HG02571 (cell line): Measurements from ENCODE around the gene STK11IP.

Source experiments
- ATAC-seq: cut with Tn5 transposase; IDR thresholded peaks from one replicate; pipeline ENCODE4 v1.9.1; 2021; ENCODE audit warnings: mild to moderate bottlenecking, moderate library complexity; ENCODE audit not compliant: unreplicated experiment

The STK11IP gene

DNA sequence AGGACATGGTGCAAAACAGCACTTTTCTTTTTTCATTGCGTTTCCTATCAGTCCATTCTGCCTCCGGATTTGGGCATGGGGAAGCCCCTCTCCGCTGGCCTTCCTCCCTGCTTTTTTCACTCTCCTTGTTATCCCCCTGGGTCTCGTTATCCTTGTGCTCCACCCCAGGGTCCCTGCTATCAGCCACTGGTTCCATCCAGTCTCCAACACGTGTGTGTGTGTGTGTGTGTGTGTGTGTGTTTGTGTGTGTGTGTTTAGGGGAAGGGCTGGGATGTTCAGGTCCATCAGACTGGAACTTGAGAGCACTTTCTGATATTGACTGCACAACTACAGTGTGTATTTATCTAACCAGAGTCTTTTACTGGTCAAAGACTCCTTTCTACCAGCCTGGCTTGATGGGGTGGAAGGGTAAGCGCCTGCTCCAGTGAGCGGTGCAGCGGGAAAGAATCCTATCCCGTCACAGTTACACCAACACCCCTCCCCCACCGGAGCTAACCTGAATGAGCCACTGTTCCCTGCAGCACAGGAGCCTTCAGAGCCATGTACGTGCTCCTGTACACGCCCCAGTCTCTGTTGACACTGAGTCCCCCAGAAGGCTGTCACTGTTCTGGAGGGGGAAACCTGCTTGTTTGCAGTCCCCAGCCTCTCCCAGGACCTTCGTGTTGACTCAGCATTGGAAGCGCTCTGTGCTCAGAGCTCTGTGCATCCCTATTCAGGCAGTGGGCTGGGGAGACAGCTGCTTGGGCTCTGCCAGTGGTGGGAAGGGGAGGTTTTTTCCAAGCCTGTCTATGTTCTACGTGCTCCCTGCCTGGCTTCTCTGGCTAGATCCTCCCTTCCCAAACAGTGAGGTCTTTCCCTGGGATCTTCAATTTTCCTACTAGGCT, 20.9 kb upstream of the STK11IP start:
- ATAC-seq, result no peak

- no peak for ATAC-seq
Observed at GRCh38 chr2:219578811-219579613, 18.6 kb upstream of the STK11IP start.

DNA sequence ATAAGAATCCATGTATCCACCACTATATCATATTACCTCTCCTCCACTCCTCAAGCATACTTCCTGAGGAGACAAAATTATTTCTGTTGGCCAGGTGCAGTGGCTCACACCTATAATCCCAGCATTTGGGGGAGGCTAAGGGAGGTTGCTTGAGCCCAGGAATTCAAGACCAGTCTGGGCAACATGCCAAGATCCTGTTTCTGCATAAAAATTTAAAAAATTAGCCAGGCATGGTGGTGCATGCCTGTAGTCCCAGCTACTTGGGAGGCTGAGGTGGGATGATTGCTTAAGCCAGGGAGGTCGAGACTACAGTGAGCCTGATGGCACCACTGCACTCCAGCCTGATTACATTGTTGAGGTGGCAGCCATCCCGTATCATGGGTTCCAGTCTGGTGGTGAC, 16.3 kb upstream of the STK11IP start:
- ATAC-seq, result no peak

GRCh38 chr2:219591091-219591490, 6.6 kb upstream of the STK11IP start:
- ATAC-seq, result no peak

DNA sequence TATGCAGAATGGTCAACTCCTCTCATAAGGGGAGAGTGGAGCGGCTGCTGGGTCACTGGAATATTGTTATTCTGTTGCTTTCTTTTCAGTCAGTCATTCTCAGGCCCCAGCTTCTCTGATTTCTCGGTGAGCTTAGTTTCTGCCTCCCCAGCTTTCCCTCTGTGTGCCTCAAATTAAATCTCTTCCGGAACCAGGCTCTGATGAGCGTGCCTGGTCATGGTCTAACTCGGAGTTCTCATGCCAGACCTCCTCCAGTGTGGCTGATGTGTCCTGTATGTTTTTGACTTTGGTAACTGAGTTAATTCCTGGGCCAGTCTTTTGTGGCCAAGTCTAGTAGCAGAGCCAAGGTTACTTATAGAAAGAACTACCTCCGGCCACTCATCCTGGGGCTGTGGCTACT, 4.9 kb upstream of the STK11IP start:
- ATAC-seq, result no peak

DNA sequence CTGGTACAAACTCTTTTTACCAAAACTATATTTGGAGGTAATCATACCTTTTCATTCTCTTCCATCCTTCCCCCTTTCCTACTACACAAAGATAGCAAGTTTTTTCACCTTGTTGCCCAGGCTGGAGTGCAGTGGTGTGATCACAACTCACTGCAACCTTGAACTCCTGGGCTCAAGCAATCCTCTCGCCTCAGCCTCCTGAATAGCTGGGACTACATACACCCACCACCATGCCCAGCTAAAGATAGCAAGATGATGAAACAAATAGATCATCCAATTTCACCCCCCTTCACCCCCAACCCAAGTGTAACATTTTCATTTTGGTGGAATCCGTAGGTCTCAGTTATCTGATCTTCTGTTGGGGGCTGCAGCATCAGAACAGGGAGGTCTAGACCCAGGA, 4.5 kb upstream of the STK11IP start:
- ATAC-seq, result no peak

GRCh38 chr2:219595256-219595655, 2.4 kb upstream of the STK11IP start:
- ATAC-seq, result no peak

- peak; percentile 0 for ATAC-seq
Observed at GRCh38 chr2:219596954-219597551, 604 bp upstream of the STK11IP start.

DNA sequence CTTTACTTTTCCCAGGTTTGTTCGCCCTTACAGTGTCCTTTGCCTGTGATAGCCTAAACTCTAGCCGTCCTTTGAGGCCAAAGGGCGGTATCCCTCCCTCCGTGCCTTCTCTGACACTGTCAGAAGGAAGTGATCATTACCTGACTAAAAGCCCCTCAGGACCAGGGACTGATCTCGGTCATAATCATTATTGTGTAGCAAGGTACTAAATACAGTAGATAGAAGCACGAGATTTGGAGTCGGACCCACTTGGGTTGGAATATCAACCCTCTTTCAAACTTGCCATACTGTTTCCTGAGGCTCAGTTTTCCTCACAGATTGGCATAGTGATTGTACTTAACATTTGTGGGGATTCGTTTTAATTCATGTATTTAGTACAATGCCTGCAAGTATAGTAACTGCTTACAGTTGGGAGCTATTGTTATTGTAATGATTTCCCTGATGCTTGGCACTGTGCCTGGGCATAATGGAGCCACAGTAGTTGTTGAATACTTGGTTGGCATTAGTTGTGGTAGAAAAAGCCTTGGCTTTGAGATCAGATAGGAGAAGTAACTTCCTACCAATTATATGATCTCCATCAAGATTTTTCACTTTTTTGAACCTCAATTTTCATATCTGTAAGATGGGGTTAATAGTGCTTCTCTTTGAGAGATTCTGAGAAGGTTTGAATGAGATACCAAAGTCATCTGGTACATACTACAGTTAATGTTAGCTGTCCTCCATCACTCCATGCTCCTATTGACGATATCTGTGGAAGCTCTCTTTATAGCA, 836 bp downstream of the STK11IP start:
- ATAC-seq, result no peak

DNA sequence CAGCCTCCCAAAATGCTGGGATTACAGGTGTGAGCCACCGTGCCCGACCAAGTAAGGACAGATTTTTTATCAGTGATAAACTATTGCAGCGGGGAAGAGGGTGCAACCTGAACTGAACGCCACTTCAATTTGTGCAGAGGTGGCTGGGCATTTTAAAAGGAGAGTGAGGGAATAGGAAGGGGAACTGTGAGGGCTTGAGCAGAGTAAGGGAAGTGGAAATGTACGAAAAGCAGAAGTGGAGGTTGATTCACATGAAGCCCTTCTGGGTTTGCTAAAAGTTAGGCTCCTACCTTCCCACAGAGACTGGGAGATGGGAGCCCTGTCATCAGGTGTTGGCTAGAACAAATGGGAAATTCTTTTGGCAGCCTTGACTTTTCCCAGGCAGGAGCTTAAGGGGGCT, 6.1 kb downstream of the STK11IP start:
- no peak for ATAC-seq

- no peak for ATAC-seq
Observed at GRCh38 chr2:219605607-219605954, 7.9 kb downstream of the STK11IP start.

DNA sequence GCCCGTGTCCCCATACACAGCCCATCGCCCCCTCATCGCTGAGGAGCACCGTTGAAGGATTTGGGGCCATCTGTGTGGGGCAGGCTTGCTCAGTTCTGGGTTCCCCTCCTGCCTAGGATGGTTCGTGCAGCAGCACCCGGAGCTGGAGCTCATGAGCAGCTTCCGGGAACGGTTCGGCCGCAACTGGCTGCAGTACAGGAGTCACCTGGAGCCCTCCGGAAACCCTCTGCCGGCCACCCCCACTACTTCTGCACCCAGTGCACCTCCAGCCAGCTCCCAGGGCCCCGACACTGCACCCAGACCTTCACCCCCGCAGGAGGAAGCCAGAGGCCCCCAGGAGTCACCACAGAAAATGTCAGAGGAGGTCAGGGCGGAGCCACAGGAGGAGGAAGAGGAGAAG, 10.3 kb downstream of the STK11IP start:
- no peak for ATAC-seq

GRCh38 chr2:219608399-219608964, 10.8 kb downstream of the STK11IP start:
- ATAC-seq, result no peak

DNA sequence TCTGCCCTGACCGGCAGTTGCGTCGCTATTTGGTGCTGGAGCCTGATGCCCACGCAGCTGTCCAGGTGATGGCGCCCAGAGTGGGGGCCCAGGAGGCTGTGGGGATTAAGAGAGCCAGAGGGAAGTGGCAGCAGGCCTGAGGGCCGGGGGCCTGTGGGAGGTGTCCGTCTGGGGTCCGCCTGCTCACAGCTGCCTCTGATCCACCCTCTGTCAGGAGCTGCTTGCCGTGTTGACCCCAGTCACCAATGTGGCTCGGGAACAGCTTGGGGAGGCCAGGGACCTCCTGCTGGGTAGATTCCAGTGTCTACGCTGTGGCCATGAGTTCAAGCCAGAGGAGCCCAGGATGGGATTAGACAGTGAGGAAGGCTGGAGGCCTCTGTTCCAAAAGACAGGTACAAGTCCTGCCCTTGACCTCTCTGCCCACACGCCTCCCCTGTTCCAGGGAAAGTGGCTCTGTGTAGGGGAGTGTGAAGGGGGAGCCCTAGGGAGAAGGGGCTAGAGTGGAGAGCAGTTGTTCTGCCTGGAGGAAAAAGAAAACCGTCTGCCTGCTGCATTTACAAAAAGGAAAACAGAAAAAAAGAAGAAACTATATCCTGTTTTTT, 11.6 kb downstream of the STK11IP start:
- ATAC-seq, result no peak

GRCh38 chr2:219611306-219611705, 13.6 kb downstream of the STK11IP start:
- ATAC-seq, result no peak

- ATAC-seq, result no peak
Observed at GRCh38 chr2:219611866-219612576, 14.4 kb downstream of the STK11IP start.

- ATAC-seq, result no peak
Observed at GRCh38 chr2:219612577-219613286, 15.1 kb downstream of the STK11IP start.

GRCh38 chr2:219613461-219614070, 15.9 kb downstream of the STK11IP start:
- ATAC-seq, result no peak
